Left ventricle myocardium superior (tissue), 1 donor: ENCODE results near the gene CCDC80. TPM values are rescaled to one million over a fixed set of nuclear protein-coding genes. Genes with fewer than 3 reads are reported as not detected.

Experiments used
- ATAC-seq: fragments of 200-7000 bp; cut with Tn5 transposase; one replicate; pipeline ENCODE4 v1.9.1; 2020; ENCODE audit warnings: mild to moderate bottlenecking, moderate library complexity
- DNase-seq: peaks from one replicate; pipeline ENCODE4 v3.0.0-alpha.2; 2020
- intact Hi-C: fragments of 100-400 bp; cut with micrococcal nuclease; formaldehyde crosslinking; loops from one replicate; pipeline ENCODE4 v1.11.0; 2022
- long read RNA-seq: library from polyadenylated mRNA; unstranded; transcript quantifications from one replicate; pipeline ENCODE4 v2.0.0, GENCODE V29; 2021
- total RNA-seq: library from RNA; stranded (reverse); fragmentation: NEBNext Ultra II Directional; extraction: Animal tissue kit (Norgen Biotek cat#: 25700); gene quantifications from one replicate; pipeline ENCODE4 v1.2.1, GENCODE V29; 2021
- donor health status: DM: no; HTN: yes; CAD: no; lungs with severe emphysema.

CCDC80 gene, protein sequence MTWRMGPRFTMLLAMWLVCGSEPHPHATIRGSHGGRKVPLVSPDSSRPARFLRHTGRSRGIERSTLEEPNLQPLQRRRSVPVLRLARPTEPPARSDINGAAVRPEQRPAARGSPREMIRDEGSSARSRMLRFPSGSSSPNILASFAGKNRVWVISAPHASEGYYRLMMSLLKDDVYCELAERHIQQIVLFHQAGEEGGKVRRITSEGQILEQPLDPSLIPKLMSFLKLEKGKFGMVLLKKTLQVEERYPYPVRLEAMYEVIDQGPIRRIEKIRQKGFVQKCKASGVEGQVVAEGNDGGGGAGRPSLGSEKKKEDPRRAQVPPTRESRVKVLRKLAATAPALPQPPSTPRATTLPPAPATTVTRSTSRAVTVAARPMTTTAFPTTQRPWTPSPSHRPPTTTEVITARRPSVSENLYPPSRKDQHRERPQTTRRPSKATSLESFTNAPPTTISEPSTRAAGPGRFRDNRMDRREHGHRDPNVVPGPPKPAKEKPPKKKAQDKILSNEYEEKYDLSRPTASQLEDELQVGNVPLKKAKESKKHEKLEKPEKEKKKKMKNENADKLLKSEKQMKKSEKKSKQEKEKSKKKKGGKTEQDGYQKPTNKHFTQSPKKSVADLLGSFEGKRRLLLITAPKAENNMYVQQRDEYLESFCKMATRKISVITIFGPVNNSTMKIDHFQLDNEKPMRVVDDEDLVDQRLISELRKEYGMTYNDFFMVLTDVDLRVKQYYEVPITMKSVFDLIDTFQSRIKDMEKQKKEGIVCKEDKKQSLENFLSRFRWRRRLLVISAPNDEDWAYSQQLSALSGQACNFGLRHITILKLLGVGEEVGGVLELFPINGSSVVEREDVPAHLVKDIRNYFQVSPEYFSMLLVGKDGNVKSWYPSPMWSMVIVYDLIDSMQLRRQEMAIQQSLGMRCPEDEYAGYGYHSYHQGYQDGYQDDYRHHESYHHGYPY
- total RNA-seq, result 80.0 TPM
- long read RNA-seq, full-length matches to known transcripts, result 1 of 57 reads
- long read RNA-seq, partial matches to known transcripts, result 47 of 57 reads
- long read RNA-seq, other reads (novel, unspliced or antisense), result 9 of 57 reads

DNA sequence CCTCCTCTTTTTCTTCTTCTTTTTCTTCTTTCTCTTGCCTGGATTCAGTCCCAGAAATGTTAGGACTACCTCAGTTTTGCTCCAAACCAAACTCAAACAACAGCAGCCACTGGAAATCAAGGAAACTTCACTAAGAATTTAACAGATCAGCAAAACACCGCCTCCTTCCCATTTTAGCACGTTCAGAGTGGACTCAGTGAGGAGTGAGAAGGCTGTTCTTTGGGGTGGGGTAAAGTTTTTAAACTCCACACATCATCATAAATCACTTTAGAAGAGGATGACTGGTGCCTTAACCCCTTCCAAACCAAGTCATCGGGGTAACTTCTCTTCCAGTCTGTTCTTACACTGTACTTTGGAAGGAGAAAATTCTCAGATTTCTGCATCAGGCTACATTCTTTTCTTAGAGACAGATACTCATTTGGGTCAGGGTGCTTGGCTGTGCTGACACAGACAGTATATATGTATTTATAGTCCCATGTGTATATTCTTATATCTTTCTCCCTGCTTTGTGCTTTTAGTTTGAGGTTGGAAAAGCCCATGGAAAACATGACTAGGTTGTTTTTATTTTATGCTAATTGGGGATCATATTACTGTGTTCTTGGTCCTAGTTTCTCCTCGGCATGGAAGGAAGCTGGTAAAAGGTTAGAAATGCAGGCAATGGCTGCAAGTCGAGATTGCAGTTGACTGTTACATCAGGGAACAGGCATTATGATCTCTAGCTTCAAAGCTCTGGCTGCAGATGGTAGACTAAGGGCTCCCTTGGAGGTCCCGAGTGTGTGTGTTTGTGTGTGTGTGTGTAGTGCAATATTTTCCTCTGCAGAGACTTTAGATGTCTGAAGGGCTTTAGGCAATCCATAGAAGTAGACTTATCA, at the start of gene CCDC80:
Gene CCDC80 (minus strand): TSS at position 214 of the 872 bp plus-strand sequence. CDS start 1,238 bp downstream, outside the sequence.
- DNase-seq (no peak), ATAC-seq (peak; percentile 63)
- intact Hi-C loops, result loop anchor here (5.0 kb wide), 2 partner anchors 171 to 336 kb away; partner anchors contain the start of gene CD200R1

DNA sequence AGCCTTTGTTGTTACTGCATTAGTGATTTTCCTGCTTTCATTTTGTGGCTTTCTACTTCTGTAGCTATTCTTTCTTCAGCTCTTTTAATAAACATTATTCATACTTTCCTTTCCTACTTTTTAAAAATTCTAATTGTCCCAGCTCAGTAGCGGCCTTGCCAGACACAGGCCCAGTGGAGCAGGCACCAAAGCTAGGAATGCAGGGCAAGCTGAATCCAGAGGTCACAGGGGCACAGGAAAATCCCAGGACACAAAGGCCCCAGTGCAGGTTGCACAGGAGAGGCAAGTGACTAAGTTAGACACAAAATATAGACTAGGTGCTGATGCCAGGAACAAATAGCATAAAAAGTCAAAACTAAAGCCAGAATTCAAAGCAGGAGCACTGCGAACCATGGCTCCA, 49.0 kb upstream of the CCDC80 start:
- intact Hi-C loops, result no loop called here
- no peak for ATAC-seq
- no peak for DNase-seq

DNA sequence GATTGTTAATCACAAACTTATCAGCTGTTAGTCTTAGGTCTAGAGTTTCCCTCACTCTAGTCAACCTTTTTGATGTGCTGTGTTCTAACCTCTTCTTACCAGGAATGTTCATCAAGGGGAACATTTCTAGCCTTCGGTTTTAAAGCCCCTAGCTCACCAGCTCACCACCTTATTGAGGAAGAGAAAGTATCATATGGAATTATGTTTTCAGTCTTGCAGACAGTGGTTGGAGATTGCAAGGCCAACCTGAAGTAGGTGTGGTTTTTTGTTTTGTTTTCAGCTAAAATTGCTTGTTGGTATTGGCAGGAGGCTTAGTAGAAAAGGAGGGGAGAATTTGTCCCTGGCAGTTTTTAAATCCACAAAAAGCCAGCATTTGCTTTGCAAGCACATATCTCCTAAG, 48.4 kb upstream of the CCDC80 start:
- DNase-seq (no peak), ATAC-seq (no peak)
- intact Hi-C loops, result no loop called here

DNA sequence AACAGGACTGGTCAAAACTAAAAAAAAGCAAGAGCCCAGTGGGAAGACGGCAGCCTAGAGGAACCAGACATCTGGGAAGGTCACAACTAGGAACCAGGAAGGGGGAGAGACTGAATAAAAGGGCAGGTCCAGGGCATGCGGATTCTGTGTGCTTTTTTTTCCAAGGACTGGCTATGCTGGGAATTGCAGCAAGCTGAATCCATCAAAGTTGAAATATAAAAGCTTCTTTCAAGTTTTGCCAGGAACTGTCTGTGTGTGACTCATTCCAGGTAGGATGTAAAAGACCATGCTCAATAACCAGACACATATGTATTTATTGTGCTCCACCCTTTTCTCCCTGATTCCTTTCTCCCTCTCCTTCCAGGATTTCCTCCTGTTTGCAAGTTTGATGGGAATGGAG, 47.9 kb upstream of the CCDC80 start:
- no peak for DNase-seq
- ATAC-seq, result no peak
- intact Hi-C loops, result no loop called here

DNA sequence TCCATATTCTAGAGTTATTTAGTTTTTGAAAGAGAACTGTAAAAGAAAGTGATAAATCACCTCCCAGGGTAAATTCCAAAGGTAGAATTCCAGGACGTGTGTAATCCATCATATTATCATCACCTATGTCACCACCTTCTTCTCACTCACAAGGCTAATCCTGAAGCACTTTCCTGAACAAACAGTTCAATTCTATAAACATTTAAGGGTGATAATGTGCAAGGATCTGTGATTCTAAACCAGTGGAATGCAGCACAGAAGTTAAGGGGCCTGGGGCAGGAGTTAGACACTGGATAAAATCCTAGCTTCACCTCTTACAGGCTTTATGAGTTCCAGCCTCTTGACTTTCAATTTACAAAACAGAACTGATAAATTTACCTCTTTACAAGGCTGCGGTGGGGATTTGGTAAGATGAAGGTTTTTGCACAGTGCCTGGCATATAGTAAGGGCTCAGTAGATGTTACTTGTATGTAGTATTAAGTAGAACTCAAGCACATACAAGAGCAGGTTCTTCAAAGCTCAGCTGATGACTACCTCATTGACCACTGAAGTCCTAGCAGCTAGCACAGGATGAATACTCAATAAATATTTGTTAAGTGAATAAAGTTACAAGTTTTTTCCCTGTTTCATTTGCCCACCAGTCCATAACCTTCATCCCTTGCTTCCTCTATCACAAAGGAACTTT, 47.3 kb upstream of the CCDC80 start:
- no peak for ATAC-seq
- no peak for DNase-seq
- intact Hi-C loops, result no loop called here

DNA sequence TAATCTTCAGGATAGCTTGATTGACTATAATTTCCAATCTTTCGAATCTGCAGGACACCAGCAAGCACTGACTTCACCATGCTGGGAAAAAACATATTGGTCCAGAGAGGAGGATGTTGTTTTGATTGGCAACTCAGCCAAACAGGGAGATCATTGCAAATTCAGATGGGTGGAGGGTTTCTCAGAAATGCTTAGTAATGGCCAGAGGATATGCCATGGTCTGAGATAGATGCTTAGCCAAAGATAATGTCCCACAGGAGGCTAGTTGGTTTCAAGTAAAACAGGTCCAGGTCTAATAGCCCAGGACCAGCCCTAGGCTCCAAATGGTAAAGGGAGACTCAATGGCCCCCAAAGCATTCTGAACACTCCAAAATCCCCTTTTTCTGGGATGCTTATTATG, 46.7 kb upstream of the CCDC80 start:
- DNase-seq, result no peak
- ATAC-seq, result no peak
- intact Hi-C loops, result no loop called here

DNA sequence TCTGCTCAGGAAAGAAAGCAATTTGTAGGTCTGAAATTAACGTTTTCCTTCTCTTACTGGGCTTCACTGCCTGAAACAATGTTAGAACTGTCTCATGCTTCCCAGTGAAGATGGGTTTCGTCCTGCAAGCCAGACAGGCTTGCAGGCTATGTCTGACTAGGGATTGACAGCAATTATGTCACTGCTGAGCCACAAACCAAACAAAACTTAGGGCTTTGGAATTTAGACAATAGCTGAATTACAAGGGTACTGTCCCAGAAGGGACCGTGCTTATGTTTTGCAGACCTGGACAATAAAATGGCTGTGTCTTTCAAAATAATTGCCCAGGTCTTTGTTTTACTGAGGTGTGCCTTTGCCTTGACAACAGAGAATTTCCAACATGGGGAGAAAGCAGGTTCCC, 46.3 kb upstream of the CCDC80 start:
- DNase-seq (no peak), ATAC-seq (no peak)
- intact Hi-C loops, result no loop called here

DNA sequence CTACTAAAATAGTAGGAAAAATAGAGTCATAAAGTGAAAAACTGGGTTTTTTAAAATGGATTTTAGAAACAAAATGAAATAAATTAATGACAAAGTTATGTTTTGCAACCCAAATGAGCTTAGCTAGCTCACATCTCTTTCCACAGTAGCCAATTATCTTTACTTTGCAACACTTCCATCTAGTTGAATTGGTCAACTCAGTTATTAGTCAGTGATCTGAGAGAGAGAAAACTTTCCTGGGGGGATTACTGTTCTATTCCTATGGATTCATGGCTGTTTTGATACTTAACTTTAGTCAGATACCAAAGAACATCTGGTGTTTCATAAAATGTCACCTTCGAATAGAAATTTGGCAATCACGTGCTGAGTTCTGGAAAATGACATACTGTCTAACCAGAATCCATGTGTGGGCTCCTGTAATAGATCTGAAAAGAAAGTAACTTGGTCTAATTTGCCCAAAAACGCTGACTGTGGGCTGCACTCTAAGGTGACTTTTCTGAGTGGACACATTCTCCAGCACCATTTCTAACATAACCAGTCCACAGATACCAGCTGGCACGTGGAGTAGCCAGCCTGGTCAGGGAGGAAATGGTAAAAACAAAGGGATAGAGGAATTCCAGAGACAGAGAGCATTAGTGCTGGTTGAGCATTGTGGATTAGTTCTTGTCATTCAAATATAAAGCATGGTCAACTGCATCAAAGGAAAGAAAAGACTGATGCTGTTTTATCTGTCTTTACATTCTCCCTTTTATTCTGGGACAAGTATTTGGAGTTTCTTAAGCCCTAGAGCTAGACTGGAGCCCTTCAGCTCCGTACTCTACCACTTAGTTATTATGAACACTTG, 45.2 kb upstream of the CCDC80 start:
- no peak for DNase-seq
- no peak for ATAC-seq
- intact Hi-C loops, result no loop called here

DNA sequence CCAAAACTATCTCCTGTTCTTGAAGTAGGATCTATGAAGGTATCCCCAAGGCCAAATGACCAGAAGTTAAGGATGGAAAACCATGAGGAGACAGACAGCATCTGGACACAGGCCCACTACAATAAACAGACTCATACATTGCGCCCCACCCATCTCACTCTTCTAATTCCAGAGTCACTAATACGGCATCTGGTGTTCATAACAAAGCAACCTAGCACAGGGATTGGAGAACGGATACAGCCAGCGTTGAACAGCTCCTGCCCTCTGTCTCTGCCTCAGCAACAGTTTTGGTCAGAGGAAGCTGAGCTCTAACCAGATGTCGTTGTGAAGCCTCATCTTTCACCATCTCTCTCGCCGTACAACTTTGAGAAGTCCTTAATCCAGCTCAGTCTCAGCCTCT, 44.5 kb upstream of the CCDC80 start:
- DNase-seq (no peak), ATAC-seq (no peak)
- intact Hi-C loops, result no loop called here

DNA sequence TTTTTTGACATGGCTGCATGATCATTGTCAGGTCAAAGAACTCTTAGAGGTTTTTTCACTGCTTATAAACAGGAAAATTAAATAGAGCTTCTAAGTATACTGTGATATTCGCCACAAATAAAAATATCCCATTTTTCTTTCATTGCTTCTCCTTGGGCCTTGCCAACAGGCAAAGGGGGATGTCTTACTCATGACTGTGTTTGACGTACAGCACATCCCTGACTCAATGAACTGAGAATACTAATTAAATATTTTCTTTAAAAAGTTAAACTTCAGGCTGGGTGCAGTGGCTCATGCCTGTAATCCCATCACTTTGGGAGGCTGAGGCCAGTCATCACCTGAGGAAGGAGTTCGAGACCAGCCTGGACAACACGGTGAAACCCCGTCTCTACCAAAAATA, 41.4 kb upstream of the CCDC80 start:
- intact Hi-C loops, result no loop called here
- ATAC-seq, result no peak
- DNase-seq, result no peak

DNA sequence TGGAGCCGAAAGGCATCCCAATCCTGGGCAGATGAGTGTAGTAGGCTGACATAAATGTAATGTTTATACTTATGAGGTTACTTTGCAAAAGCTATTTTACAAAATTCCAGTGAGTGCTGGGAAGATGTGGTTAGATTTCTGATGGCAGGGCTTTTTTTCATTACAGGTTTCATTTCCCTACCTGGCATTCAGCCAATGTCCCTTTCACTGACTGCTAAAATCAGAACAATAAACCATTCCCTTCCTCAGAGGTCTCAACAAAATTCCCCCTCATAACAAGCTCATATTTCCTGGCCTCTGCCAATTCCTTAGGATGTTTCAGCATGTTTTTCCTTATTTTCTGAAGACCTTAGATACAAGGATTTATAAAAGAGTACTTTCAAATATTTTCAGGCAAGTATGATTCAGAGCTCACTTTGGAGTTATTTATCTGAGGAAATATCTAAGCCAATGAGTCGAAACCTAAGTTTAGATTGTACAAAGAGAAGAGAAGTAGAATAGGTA, 40.9 kb upstream of the CCDC80 start:
- no peak for DNase-seq
- intact Hi-C loops, result no loop called here
- no peak for ATAC-seq

DNA sequence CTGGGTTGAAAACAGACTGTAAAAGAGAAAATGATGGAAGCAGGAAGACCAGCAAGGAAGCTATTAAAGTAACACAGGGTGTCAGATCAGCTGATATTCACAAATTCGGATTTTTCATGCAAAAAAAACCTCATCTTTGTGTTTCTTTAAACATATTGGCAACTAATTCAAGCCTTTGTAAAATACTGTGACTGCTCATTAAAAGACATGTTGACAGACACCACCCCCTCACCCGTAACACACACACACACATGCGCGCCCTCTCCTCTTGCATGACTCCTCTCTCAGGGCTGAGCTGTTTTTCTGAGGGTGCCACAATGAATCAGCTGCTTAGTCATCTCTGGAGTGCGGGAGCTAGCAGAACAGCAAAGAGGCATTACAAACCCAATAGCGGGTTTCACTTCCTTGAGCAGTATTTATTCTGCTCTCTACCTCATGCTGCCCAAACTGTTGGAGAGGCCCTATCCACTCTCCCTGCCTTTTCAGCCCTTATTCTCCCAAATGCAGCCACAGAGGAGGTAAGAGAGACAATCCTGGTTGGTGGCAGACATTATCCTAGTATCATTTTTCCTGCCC, 35.8 kb upstream of the CCDC80 start:
- DNase-seq (peak; percentile 52), ATAC-seq (peak; percentile 87)
- intact Hi-C loops, result no loop called here

DNA sequence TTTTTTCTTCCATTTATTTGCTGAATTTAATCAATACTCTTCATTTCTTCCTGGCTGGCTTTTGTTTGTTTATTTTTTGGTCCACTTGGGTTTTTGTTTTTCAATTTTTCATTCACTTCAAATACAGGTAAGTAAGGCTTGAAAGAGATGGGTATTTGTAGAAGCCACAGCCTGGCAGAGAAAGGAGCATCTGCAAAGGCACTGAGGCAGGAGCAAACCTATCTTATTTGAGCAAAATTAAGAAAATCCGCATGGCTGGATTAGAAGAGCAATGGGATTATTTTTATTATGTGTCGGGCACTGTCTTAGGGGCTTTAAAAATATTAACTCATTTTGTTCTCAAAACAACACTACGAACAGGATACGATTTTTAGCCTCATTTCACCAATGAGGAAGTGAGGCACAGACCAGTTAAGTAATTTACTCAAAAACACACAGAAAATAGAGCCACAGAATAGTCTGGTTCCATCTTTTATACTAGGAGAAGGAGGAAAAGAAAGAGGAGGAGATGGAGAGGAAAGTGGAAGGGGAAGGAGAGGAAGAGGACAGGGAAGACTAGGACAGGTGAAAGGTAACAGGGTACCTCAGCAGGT, 35.1 kb upstream of the CCDC80 start:
- DNase-seq (no peak), ATAC-seq (no peak)
- intact Hi-C loops, result no loop called here

DNA sequence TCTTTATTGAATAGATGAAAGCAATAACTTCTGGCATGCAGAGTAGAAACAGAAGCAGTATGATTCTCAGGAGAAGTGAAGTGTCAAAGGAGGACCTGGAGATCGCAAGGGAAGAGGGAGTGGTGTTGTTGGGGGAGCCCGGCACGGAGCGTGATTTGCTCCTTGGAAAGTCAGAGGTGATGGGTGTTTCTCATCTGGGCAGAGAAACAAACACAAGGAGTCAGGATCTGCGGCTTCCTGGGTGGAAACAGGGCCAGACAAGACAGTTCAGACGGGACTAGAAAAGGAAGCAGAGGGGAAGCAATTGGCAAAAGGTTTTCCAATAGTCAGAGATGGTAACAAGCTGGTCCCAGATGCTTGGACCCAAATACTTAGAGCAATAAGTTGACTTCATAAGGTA, 34.4 kb upstream of the CCDC80 start:
- no peak for ATAC-seq
- intact Hi-C loops, result no loop called here

DNA sequence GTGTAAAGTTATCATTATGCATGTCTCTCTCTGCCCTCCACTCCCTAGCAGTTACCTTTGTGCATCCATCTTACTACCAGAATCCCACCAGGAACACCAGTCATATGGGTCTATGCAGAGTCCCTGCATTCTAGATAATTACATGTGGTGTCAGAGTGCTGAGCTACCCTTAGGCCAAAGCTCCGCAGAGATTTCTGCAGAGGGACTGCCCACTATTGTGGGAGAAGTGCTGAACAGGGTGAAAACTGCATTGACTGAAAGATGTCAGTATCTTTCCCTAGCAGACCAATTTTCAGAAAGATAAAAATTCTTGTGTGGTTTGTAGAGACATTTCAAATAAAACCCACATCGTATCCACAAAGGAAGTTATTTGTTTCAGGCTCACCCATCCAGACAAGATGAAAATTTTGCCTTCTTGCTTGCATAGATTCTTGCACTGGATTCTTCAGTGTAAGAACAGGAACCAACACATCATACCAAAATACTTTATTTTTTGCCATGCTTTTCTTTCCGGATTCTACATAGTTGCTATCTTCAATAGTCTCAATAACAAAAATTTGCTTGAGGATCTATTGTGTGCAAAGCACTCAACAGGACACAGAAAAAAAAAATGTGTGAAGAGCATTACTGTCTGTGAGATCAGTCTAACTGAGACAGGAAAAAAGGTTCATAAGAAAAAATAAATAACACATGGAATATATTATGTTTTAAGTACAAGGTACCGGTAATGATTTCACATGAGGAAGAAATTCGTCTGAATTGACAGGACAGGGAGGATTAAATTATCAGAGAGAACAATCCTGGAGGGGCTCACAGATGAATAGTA, 32.0 kb upstream of the CCDC80 start:
- intact Hi-C loops, result no loop called here
- ATAC-seq (no peak), DNase-seq (no peak)

More for the DNA sequence above, 34.4 kb upstream of the CCDC80 start:
- no peak for DNase-seq
